HFFc6 (cell line): ENCODE results near the gene OPN4. TPM values are rescaled to one million over a fixed set of nuclear protein-coding genes. Genes with fewer than 3 reads are reported as not detected.

Experiments
- DNase-seq: peaks from one replicate; pipeline ENCODE4 v3.0.0-alpha.2; 2018
- H3K27ac Mint-ChIP-seq: 2 replicates; pipeline ENCODE4 v1.8.0; 2020; ENCODE audit warnings: mild to moderate bottlenecking, mixed read lengths
- H3K27me3 Mint-ChIP-seq: 2 replicates; pipeline ENCODE4 v1.8.0; 2021; ENCODE audit warnings: mild to moderate bottlenecking, moderate library complexity, mixed read lengths; ENCODE audit not compliant: insufficient read depth
- H3K36me3 Mint-ChIP-seq: 2 replicates; pipeline ENCODE4 v1.8.0; 2021; ENCODE audit warnings: low read depth, mixed read lengths
- H3K4me1 Mint-ChIP-seq: 2 replicates; pipeline ENCODE4 v1.8.0; 2020; ENCODE audit warnings: low read depth, mixed read lengths
- H3K4me3 Mint-ChIP-seq: 2 replicates; pipeline ENCODE4 v1.8.0; 2020; ENCODE audit warnings: mild to moderate bottlenecking, moderate library complexity, mixed read lengths
- H3K9me3 Mint-ChIP-seq: 2 replicates; pipeline ENCODE4 v1.8.0; 2020; ENCODE audit warnings: mild to moderate bottlenecking, mixed read lengths
- total RNA-seq, 6 experiments: library from RNA; stranded (reverse); fragmentation: NEBNext Ultra II Directional; extraction: Animal tissue kit (Norgen Biotek cat#: 25700); gene quantifications; 2 replicates in 1 of 6; 3 replicates in 5 of 6; pipeline ENCODE4 v1.2.3, GENCODE V29; 2021
- TF ChIP-seq, protein P1 (sequence below): fragments of 200-600 bp; sonication (generic); IDR thresholded peaks from 2 replicates; pipeline ENCODE4 v1.5.0; 2021; ENCODE audit warnings: antibody characterized with exemption, mild to moderate bottlenecking

OPN4 gene
- total RNA-seq, 6 experiments from 2014 or later = not detected

DNA sequence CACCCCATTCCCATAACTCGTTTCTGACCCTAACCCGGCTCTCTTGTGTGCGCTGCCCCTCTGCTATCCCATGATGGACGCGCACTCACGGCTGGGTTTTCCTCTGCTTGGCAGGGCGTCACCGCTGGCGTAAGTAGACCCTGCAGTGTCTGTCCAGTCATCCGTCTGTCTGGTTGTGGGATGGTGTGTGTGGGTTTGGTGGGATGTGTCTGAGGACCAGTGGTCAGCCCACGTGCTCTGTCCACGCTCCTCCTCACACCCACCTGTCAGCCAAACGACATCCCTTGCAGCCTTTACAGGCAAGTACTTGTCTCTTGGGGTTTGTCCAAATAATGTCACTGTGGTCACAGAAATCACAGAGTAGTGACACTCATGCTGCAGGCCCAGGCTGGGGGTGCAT is 34.8 kb downstream of the OPN4 start:
- H3K27ac Mint-ChIP-seq = no peak overlapping the region
- H3K4me1 Mint-ChIP-seq = peaks cover 32% of the 10 kb centered on the region
- H3K9me3 Mint-ChIP-seq = no peaks in the 10 kb centered on the region
- no peak for DNase-seq
- H3K27me3 Mint-ChIP-seq = peaks cover 10% of the 10 kb centered on the region
- TF ChIP-seq, protein P1, sequence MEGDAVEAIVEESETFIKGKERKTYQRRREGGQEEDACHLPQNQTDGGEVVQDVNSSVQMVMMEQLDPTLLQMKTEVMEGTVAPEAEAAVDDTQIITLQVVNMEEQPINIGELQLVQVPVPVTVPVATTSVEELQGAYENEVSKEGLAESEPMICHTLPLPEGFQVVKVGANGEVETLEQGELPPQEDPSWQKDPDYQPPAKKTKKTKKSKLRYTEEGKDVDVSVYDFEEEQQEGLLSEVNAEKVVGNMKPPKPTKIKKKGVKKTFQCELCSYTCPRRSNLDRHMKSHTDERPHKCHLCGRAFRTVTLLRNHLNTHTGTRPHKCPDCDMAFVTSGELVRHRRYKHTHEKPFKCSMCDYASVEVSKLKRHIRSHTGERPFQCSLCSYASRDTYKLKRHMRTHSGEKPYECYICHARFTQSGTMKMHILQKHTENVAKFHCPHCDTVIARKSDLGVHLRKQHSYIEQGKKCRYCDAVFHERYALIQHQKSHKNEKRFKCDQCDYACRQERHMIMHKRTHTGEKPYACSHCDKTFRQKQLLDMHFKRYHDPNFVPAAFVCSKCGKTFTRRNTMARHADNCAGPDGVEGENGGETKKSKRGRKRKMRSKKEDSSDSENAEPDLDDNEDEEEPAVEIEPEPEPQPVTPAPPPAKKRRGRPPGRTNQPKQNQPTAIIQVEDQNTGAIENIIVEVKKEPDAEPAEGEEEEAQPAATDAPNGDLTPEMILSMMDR = no peak
- H3K36me3 Mint-ChIP-seq = no peaks in the 10 kb centered on the region
- no peak overlapping the region for H3K4me3 Mint-ChIP-seq

DNA sequence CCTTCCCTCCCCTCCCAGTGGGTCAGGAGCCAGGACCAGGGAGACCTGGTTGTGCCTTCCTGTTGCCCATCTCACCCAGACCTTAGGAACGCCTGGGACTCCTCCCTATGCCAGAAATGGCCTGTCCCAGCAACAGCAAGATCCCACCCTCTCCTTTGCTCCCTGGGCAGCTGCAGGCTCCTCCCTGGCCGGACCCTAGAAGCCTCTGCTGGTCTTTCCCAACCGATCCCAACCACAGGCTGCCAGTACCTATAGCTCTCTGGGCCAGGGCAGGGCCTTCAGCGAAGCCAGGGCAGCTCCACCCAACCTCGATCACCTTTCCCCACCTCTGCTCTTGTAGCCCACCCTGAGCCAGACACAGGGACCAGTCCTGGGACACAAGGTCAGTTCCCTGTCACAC is 35.9 kb downstream of the OPN4 start:
- DNase-seq = no peak
- TF ChIP-seq, protein P1 = no peak
- no peak overlapping the region for H3K4me3 Mint-ChIP-seq
- no peak overlapping the region; the same call in 1 of the 2 replicates for H3K27ac Mint-ChIP-seq
- H3K36me3 Mint-ChIP-seq = no peaks in the 10 kb centered on the region
- H3K27me3 Mint-ChIP-seq = peaks cover 10% of the 10 kb centered on the region
- H3K9me3 Mint-ChIP-seq = no peaks in the 10 kb centered on the region
- peaks cover 32% of the 10 kb centered on the region for H3K4me1 Mint-ChIP-seq

DNA sequence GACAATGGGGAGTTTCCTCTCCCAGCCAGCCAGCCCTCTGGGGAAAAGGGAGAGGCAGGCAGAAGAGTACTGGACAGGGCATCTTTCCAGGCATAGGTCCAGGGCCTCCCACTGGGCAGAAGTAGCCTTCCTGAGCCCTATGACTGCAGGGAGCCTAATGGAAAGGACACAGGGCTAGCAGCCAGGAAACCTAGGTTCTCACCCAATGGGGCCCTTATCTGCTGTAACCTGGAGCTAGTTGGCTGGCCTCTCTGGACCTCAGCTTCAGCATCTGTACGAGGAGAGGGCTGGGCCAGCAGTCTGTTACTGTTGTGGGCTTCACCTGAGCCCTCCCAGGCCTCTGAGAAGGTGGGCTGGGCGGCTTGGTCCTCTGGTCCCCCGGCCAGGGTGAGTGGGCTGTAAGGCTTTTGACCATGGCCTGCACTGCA is 36.3 kb downstream of the OPN4 start:
- H3K9me3 Mint-ChIP-seq = no peaks in the 10 kb centered on the region
- TF ChIP-seq, protein P1 = no peak
- H3K4me1 Mint-ChIP-seq = peaks cover 32% of the 10 kb centered on the region
- no peak for DNase-seq
- H3K36me3 Mint-ChIP-seq = no peaks in the 10 kb centered on the region
- H3K4me3 Mint-ChIP-seq = no peak overlapping the region
- no peak overlapping the region; the same call in 1 of the 2 replicates for H3K27ac Mint-ChIP-seq
- peaks cover 8% of the 10 kb centered on the region for H3K27me3 Mint-ChIP-seq

DNA sequence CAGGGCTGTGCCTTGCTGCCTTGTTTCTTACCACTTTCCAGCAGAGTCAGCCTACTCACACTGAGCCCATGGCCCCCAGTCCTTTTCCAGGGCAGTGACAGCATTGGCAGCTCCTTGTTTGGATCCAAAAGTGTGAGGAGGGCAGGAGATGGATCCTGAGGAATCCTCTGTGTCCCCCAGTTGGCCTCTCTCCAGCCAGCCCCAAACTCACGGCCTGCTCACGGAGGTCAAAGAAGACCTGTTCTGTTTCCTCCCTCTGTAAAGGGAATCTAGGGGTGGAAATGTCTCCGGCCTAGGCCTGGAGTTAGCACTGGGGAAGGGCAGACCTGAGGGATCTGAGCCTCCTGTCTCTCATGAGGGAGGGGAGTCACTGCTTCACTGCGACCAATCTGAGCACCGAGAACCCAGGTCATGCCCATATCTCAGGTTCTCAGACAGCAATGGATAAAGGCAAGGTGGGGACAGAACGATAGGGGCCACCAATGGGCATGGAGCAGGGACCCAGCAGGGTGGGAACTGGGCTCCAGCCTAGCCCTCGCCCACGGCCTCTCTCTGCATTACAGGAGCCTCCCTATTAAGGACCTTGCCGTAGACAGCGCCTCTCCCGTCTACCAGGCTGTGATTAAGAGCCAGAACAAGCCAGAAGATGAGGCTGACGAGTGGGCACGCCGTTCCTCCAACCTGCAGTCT is 37.1 kb downstream of the OPN4 start:
- no peak overlapping the region for H3K4me3 Mint-ChIP-seq

DNA sequence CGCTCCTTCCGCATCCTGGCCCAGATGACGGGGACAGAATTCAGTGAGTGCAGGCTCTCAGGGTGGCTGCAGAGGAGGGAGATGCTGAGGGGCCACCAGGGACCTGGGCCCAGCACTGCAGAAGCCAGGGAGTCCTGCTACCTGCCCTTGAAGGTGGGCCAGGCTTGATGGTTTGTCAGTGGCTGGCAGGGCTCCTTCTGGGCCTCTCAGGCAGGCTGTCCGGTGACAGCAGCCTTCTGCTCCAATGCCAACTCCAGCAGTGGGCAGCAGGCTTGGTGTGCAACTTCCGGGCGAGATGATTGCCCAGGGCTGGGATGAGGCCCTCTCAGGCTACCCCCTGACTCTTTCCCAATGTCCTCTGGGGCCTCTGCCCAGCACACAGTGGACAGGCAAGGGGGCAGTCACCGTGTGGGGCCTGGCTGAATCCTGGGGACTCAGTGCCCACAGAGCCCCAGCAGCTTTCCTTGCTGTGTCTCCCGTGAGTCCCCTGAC is 37.7 kb downstream of the OPN4 start:
- TF ChIP-seq, protein P1 = no peak
- no peaks in the 10 kb centered on the region for H3K9me3 Mint-ChIP-seq
- no peaks in the 10 kb centered on the region for H3K36me3 Mint-ChIP-seq
- H3K4me1 Mint-ChIP-seq = peaks cover 30% of the 10 kb centered on the region
- no peak for DNase-seq
- no peak overlapping the region for H3K27ac Mint-ChIP-seq
- H3K4me3 Mint-ChIP-seq = no peak overlapping the region
- peaks cover 5% of the 10 kb centered on the region; the same call in 1 of the 2 replicates for H3K27me3 Mint-ChIP-seq

More for the DNA sequence above, 37.1 kb downstream of the OPN4 start:
- no peak for DNase-seq
- Mint-ChIP-seq H3K27ac (no peak overlapping the region), H3K27me3 (peaks cover 6% of the 10 kb centered on the region), H3K4me1 (peaks cover 32% of the 10 kb centered on the region), H3K9me3 (no peaks in the 10 kb centered on the region), H3K36me3 (no peaks in the 10 kb centered on the region)
- TF ChIP-seq, protein P1 = no peak
